WTC11 (cell line): ENCODE data around the gene FOXL2.
A peak's percentile ranks its signal among the peaks of the same experiment; 100 is the strongest.

Source experiments
- AFF4 ChIP-seq: sonication (generic); formaldehyde crosslinking; IDR thresholded peaks from 2 replicates; pipeline ENCODE4 v1.8.1; 2023; ENCODE audit warnings: mild to moderate bottlenecking, missing genetic modification reagents, borderline replicate concordance
- AR ChIP-seq: fragments of 250-450 bp; sonication (Bioruptor Pico); IDR thresholded peaks from 2 replicates; pipeline ENCODE4 v1.9.0; 2021; ENCODE audit warnings: mild to moderate bottlenecking
- ATF2 ChIP-seq: sonication (generic); formaldehyde crosslinking; IDR thresholded peaks from 2 replicates; pipeline ENCODE4 v1.8.1; 2022; ENCODE audit warnings: low read depth, missing genetic modification reagents, borderline replicate concordance
- CTCF ChIP-seq: fragments of 200-600 bp; IDR thresholded peaks from 2 replicates; pipeline ENCODE4 v1.8.0; 2022; ENCODE audit warnings: antibody characterized with exemption
- E2F1 ChIP-seq: sonication (generic); formaldehyde crosslinking; IDR thresholded peaks from 2 replicates; pipeline ENCODE4 v1.8.0; 2022; ENCODE audit warnings: mild to moderate bottlenecking, missing genetic modification reagents
- ETV6 ChIP-seq: sonication (generic); formaldehyde crosslinking; IDR thresholded peaks from 2 replicates; pipeline ENCODE4 v1.8.1; 2022; ENCODE audit warnings: mild to moderate bottlenecking, missing genetic modification reagents
- FOXP1 ChIP-seq: sonication (generic); formaldehyde crosslinking; IDR thresholded peaks from 2 replicates; pipeline ENCODE4 v1.8.0; 2022; ENCODE audit warnings: missing genetic modification reagents, mild to moderate bottlenecking, moderate library complexity, borderline replicate concordance
- GRHL2 ChIP-seq: fragments of 250-450 bp; sonication (Bioruptor Pico); IDR thresholded peaks from 2 replicates; pipeline ENCODE4 v1.8.0; 2022; ENCODE audit warnings: mild to moderate bottlenecking, moderate library complexity; ENCODE audit not compliant: insufficient replicate concordance, severe bottlenecking
- MYBL2 ChIP-seq: sonication (generic); formaldehyde crosslinking; IDR thresholded peaks from 2 replicates; pipeline ENCODE4 v1.8.1; 2023; ENCODE audit warnings: mild to moderate bottlenecking, moderate library complexity, missing genetic modification reagents
- SMAD3 ChIP-seq: sonication (generic); formaldehyde crosslinking; IDR thresholded peaks from 2 replicates; pipeline ENCODE4 v1.8.0; 2022; ENCODE audit warnings: missing genetic modification reagents, mild to moderate bottlenecking, borderline replicate concordance

- TF ChIP-seq AFF4 (0 out of 2 replicates have a peak, but pooled peaks have one; percentile 25), ATF2 (no peak), AR (CRISPR knock-in tag) (no peak), GRHL2 (CRISPR knock-in tag) (no peak), CTCF (no peak), ETV6 (CRISPR knock-in tag) (no peak), MYBL2 (CRISPR knock-in tag) (no peak), E2F1 (CRISPR knock-in tag) (no peak), FOXP1 (CRISPR knock-in tag) (no peak), SMAD3 (CRISPR knock-in tag) (no peak)
Measured at GRCh38 chr3:138946663-138947494, at the start of gene FOXL2, which contains the start of gene FOXL2NB.
